Activated CD4-positive, alpha-beta T cell treated with anti-CD3 and anti-CD28 coated beads, Interleukin-2, amount 10 ng/mL, durations not matched to agents 7 days and 5 days (primary cell): Measurements from ENCODE around the gene ARHGAP22. TPM values are rescaled to one million over a fixed set of nuclear protein-coding genes. Genes with fewer than 3 reads are reported as not detected.

Experiments used
- CTCF ChIA-PET: fragments of 350-600 bp; sonication (Branson Sonifier 250); formaldehyde crosslinking; loops from one replicate; lab custom pipeline; 2021; ENCODE audit warnings: antibody characterized with exemption; lab: Charles Lee
- POLR2A ChIA-PET: fragments of 350-600 bp; sonication (Branson Sonifier 250); formaldehyde crosslinking; loops from one replicate; lab custom pipeline; 2021; ENCODE audit warnings: antibody characterized with exemption; lab: Charles Lee
- DNase-seq: peaks from one replicate; pipeline ENCODE4 v3.0.0-alpha.2; 2020
- H3K27ac Mint-ChIP-seq: one replicate; pipeline ENCODE4 v1.8.0; 2021; ENCODE audit warnings: mild to moderate bottlenecking, moderate library complexity, mixed read lengths
- H3K27me3 Mint-ChIP-seq: one replicate; pipeline ENCODE4 v1.8.0; 2021; ENCODE audit warnings: mixed read lengths
- H3K36me3 Mint-ChIP-seq: one replicate; pipeline ENCODE4 v1.8.0; 2021; ENCODE audit warnings: low read depth, mixed read lengths
- H3K4me1 Mint-ChIP-seq: one replicate; pipeline ENCODE4 v1.8.0; 2021; ENCODE audit warnings: mixed read lengths
- H3K4me3 Mint-ChIP-seq: one replicate; pipeline ENCODE4 v1.8.0; 2021; ENCODE audit warnings: mild to moderate bottlenecking, moderate library complexity, mixed read lengths
- H3K9me3 Mint-ChIP-seq: one replicate; pipeline ENCODE4 v1.8.0; 2021; ENCODE audit warnings: mixed read lengths
- total RNA-seq, 2 experiments: library from RNA; stranded (reverse); gene quantifications; one replicate each; pipeline ENCODE4 v1.2.3, GENCODE V29; 2021

The ARHGAP22 gene
- total RNA-seq, 2 experiments from 2014 or later: not detected

GRCh38 chr10:48523820-48524758, 80.8 kb downstream of the ARHGAP22 start:
- Mint-ChIP-seq H3K27ac (no peak overlapping the region), H3K27me3 (peaks cover 60% of the 10 kb centered on the region), H3K9me3 (no peaks in the 10 kb centered on the region), H3K36me3 (no peaks in the 10 kb centered on the region), H3K4me1 (peaks cover 7% of the 10 kb centered on the region), H3K4me3 (no peak overlapping the region)
- POLR2A ChIA-PET: no interaction called here
- no peak for DNase-seq
- CTCF ChIA-PET: interaction anchor here (1.4 kb wide), 1 partner anchor 11 kb away, joined by 3 read pairs; no protein-coding TSS in a partner anchor

GRCh38 chr10:48523212-48523819, 81.6 kb downstream of the ARHGAP22 start:
- no peak overlapping the region for H3K4me3 Mint-ChIP-seq
- no peaks in the 10 kb centered on the region for H3K9me3 Mint-ChIP-seq
- POLR2A ChIA-PET: no interaction called here
- H3K27me3 Mint-ChIP-seq: peaks cover 58% of the 10 kb centered on the region
- DNase-seq: no peak
- H3K4me1 Mint-ChIP-seq: peaks cover 11% of the 10 kb centered on the region
- H3K36me3 Mint-ChIP-seq: no peaks in the 10 kb centered on the region
- no peak overlapping the region for H3K27ac Mint-ChIP-seq
- CTCF ChIA-PET: no interaction called here

GRCh38 chr10:48522011-48522765, 82.7 kb downstream of the ARHGAP22 start:
- H3K9me3 Mint-ChIP-seq: no peaks in the 10 kb centered on the region
- peaks cover 12% of the 10 kb centered on the region for H3K4me1 Mint-ChIP-seq
- H3K36me3 Mint-ChIP-seq: no peaks in the 10 kb centered on the region
- ChIA-PET CTCF (no interaction called here), POLR2A (no interaction called here)
- no peak for DNase-seq
- H3K27me3 Mint-ChIP-seq: peaks cover 56% of the 10 kb centered on the region
- H3K27ac Mint-ChIP-seq: no peak overlapping the region
- H3K4me3 Mint-ChIP-seq: no peak overlapping the region

- Mint-ChIP-seq H3K27me3 (peaks cover 45% of the 10 kb centered on the region), H3K4me3 (no peak overlapping the region), H3K36me3 (no peaks in the 10 kb centered on the region), H3K27ac (no peak overlapping the region), H3K9me3 (no peaks in the 10 kb centered on the region), H3K4me1 (peaks cover 12% of the 10 kb centered on the region)
- ChIA-PET POLR2A (no interaction called here), CTCF (no interaction called here)
- DNase-seq: no peak
These were observed 84.3 kb downstream of the ARHGAP22 start for GRCh38 chr10:48520594-48520993.

GRCh38 chr10:48520184-48520506, 84.7 kb downstream of the ARHGAP22 start:
- Mint-ChIP-seq H3K27ac (no peak overlapping the region), H3K36me3 (peaks cover 1% of the 10 kb centered on the region), H3K27me3 (peaks cover 43% of the 10 kb centered on the region), H3K4me1 (peaks cover 12% of the 10 kb centered on the region), H3K4me3 (no peak overlapping the region), H3K9me3 (peaks cover 2% of the 10 kb centered on the region)
- ChIA-PET CTCF (interaction anchor here (0.9 kb wide), 1 partner anchor 38 kb away, joined by 3 read pairs; no protein-coding TSS in a partner anchor), POLR2A (no interaction called here)
- DNase-seq: no peak

- DNase-seq: peak; percentile 10
- H3K4me1 Mint-ChIP-seq: peaks cover 12% of the 10 kb centered on the region
- peaks cover 4% of the 10 kb centered on the region for H3K9me3 Mint-ChIP-seq
- H3K27me3 Mint-ChIP-seq: peaks cover 40% of the 10 kb centered on the region
- POLR2A ChIA-PET: no interaction called here
- no peak overlapping the region for H3K27ac Mint-ChIP-seq
- H3K4me3 Mint-ChIP-seq: no peak overlapping the region
- CTCF ChIA-PET: interaction anchor here (0.9 kb wide), 1 partner anchor 39 kb away, joined by 3 read pairs; no protein-coding TSS in a partner anchor
- H3K36me3 Mint-ChIP-seq: peaks cover 1% of the 10 kb centered on the region
These were observed 85.2 kb downstream of the ARHGAP22 start for GRCh38 chr10:48519481-48520183.

GRCh38 chr10:48518986-48519385, 85.9 kb downstream of the ARHGAP22 start:
- Mint-ChIP-seq H3K4me3 (no peak overlapping the region), H3K9me3 (peaks cover 4% of the 10 kb centered on the region), H3K27me3 (peaks cover 38% of the 10 kb centered on the region), H3K36me3 (peaks cover 1% of the 10 kb centered on the region), H3K27ac (no peak overlapping the region), H3K4me1 (peaks cover 12% of the 10 kb centered on the region)
- ChIA-PET CTCF (interaction anchor here (0.9 kb wide), 1 partner anchor 40 kb away, joined by 3 read pairs; no protein-coding TSS in a partner anchor), POLR2A (interaction anchor here (0.6 kb wide), 1 partner anchor 106 kb away, joined by 3 read pairs; no protein-coding TSS in a partner anchor)
- no peak for DNase-seq

- Mint-ChIP-seq H3K27ac (no peak overlapping the region), H3K27me3 (peaks cover 40% of the 10 kb centered on the region)
- CTCF ChIA-PET: no interaction called here
These were observed 86.7 kb downstream of the ARHGAP22 start for GRCh38 chr10:48517911-48518811.

GRCh38 chr10:48517482-48517881, 87.4 kb downstream of the ARHGAP22 start:
- ChIA-PET CTCF (no interaction called here), POLR2A (no interaction called here)
- H3K36me3 Mint-ChIP-seq: peaks cover 1% of the 10 kb centered on the region
- H3K4me3 Mint-ChIP-seq: no peak overlapping the region
- peaks cover 34% of the 10 kb centered on the region for H3K27me3 Mint-ChIP-seq
- no peak for DNase-seq
- peaks cover 5% of the 10 kb centered on the region for H3K9me3 Mint-ChIP-seq
- H3K4me1 Mint-ChIP-seq: peaks cover 12% of the 10 kb centered on the region
- H3K27ac Mint-ChIP-seq: no peak overlapping the region

More at GRCh38 chr10:48517911-48518811, 86.7 kb downstream of the ARHGAP22 start:
- DNase-seq: no peak
- peaks cover 5% of the 10 kb centered on the region for H3K9me3 Mint-ChIP-seq
- peaks cover 12% of the 10 kb centered on the region for H3K4me1 Mint-ChIP-seq
- POLR2A ChIA-PET: no interaction called here
- no peak overlapping the region for H3K4me3 Mint-ChIP-seq
- peaks cover 1% of the 10 kb centered on the region for H3K36me3 Mint-ChIP-seq

- POLR2A ChIA-PET: no interaction called here
- peaks cover 12% of the 10 kb centered on the region for H3K4me1 Mint-ChIP-seq
- H3K27me3 Mint-ChIP-seq: peaks cover 28% of the 10 kb centered on the region
- H3K4me3 Mint-ChIP-seq: no peak overlapping the region
- CTCF ChIA-PET: no interaction called here
- DNase-seq: no peak
- peaks cover 5% of the 10 kb centered on the region for H3K9me3 Mint-ChIP-seq
- H3K36me3 Mint-ChIP-seq: peaks cover 1% of the 10 kb centered on the region
- H3K27ac Mint-ChIP-seq: no peak overlapping the region
These were observed 88.0 kb downstream of the ARHGAP22 start for GRCh38 chr10:48516911-48517310.

- no peak overlapping the region for H3K4me3 Mint-ChIP-seq
- H3K27ac Mint-ChIP-seq: no peak overlapping the region
- peaks cover 11% of the 10 kb centered on the region for H3K4me1 Mint-ChIP-seq
- DNase-seq: no peak
- H3K36me3 Mint-ChIP-seq: peaks cover 1% of the 10 kb centered on the region
- peaks cover 5% of the 10 kb centered on the region for H3K9me3 Mint-ChIP-seq
- POLR2A ChIA-PET: no interaction called here
- H3K27me3 Mint-ChIP-seq: peaks cover 10% of the 10 kb centered on the region
- CTCF ChIA-PET: no interaction called here
These were observed 90.0 kb downstream of the ARHGAP22 start for GRCh38 chr10:48514916-48515315.
